ENCODE measurements around the gene DBT. TPM values are rescaled to one million over a fixed set of nuclear protein-coding genes. Genes with fewer than 3 reads are reported as not detected.
A peak's percentile ranks its signal among the peaks of the same experiment; 100 is the strongest.
"Not testable (repeated sequence)": the region's sequence is repeated elsewhere in the genome, so short reads cannot be mapped to it uniquely, and the experiment has no call there.

DBT gene
- 10 to 100 TPM; 13.0 to 19.1 TPM for total RNA-seq
- 1 to 10 TPM; 3.4 to 5.4 TPM for polyA plus RNA-seq
- long read RNA-seq, donor 1, full-length matches to known transcripts: 5 of 5 reads
- long read RNA-seq, donor 1, partial matches to known transcripts: 0 of 5 reads
- long read RNA-seq, donor 1, other reads (novel, unspliced or antisense): 0 of 5 reads
- long read RNA-seq, donor 2, full-length matches to known transcripts: 2 of 2 reads
- long read RNA-seq, donor 2, partial matches to known transcripts: 0 of 2 reads
- long read RNA-seq, donor 2, other reads (novel, unspliced or antisense): 0 of 2 reads
- long read RNA-seq, donor 3, full-length matches to known transcripts: 1 of 1 reads
- long read RNA-seq, donor 3, partial matches to known transcripts: 0 of 1 reads
- long read RNA-seq, donor 3, other reads (novel, unspliced or antisense): 0 of 1 reads
- long read RNA-seq, donor 4: 0 reads
- long read RNA-seq, donor 5, full-length matches to known transcripts: 5 of 5 reads
- long read RNA-seq, donor 5, partial matches to known transcripts: 0 of 5 reads
- long read RNA-seq, donor 5, other reads (novel, unspliced or antisense): 0 of 5 reads

DNA sequence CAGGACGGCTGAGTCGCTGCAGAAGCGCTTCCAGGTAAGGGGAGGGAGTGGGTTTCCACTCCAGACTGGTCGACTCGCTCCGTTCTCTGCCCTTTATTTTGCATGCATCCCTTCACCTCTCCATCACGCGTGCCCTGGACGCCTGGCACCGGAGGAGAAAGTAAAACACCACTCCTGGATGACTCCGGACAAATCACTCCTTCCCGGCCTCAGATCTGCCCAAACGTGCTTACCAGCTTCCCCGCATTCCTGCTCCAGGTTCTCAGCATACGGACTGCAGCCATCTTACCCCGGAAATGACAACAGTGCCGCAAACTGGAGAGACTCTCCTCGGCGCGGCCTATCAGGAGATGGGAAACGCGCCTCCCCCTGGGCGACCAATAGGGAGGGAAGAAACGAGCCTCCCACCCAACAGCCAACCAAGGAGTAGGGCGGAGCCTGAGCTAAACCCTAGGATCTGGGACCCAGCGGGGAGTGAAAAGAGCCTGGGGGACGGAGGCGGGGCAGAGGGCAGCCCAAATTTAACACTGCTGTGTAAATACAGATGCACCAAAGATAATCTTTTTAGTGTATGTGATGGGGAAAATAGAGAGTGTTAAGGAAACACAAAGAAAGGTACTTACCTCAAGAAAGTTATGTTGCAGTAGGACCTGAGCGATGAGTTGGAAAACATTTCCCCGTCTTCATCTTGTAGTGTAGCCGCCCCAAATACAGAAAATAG is at the start of gene DBT:
Gene DBT (minus strand): TSS at position 298 of the 721 bp plus-strand sequence. CDS start 14 bp downstream, at position 284.
- 0 to 1% methylated on average over 31 of the region's 31 CpGs for WGBS, 2 donors
- ATAC-seq (ENCODE audit: insufficient read depth, low FRiP score) (peak; percentile 100), DNase-seq (peak; percentile 97 to 99 (median 98))
- Histone ChIP-seq H3K9ac (ENCODE audit: insufficient read depth in 1 of 2, low read length in 2 of 2) (peak within 1 kb of the TSS; percentile 88 to 92), H3K9me3 (ENCODE audit: control insufficient read depth in 4 of 4, insufficient read depth in 3 of 4, low read length in 3 of 4) (no peaks in the 10 kb centered on the region), H3K27me3 (ENCODE audit: control insufficient read depth in 3 of 3, insufficient read depth in 3 of 3, low read length in 2 of 3) (no peaks in the 10 kb centered on the region), H3K4me3 (peak within 1 kb of the TSS; percentile 96), H3K27ac (ENCODE audit: low read depth in 1 of 2, low read length in 1 of 2) (peak within 1 kb of the TSS; percentile 80 to 93), H3K4me1 (ENCODE audit: control insufficient read depth in 5 of 5, insufficient read depth in 5 of 5, low read length in 5 of 5) (peaks cover 0 to 16% (median 7%) of the 10 kb centered on the region in 5 donors), H3K36me3 (ENCODE audit: control insufficient read depth in 4 of 4, insufficient read depth in 4 of 4, low read length in 4 of 4) (peaks cover 0 to 3% (median 0%) of the 10 kb centered on the region in 4 donors)
- TF ChIP-seq, protein P1, sequence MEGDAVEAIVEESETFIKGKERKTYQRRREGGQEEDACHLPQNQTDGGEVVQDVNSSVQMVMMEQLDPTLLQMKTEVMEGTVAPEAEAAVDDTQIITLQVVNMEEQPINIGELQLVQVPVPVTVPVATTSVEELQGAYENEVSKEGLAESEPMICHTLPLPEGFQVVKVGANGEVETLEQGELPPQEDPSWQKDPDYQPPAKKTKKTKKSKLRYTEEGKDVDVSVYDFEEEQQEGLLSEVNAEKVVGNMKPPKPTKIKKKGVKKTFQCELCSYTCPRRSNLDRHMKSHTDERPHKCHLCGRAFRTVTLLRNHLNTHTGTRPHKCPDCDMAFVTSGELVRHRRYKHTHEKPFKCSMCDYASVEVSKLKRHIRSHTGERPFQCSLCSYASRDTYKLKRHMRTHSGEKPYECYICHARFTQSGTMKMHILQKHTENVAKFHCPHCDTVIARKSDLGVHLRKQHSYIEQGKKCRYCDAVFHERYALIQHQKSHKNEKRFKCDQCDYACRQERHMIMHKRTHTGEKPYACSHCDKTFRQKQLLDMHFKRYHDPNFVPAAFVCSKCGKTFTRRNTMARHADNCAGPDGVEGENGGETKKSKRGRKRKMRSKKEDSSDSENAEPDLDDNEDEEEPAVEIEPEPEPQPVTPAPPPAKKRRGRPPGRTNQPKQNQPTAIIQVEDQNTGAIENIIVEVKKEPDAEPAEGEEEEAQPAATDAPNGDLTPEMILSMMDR (IDR thresholded peaks at IDR 0.05; ENCODE audit: control extremely low read depth, extremely low read depth): no peak

DNA sequence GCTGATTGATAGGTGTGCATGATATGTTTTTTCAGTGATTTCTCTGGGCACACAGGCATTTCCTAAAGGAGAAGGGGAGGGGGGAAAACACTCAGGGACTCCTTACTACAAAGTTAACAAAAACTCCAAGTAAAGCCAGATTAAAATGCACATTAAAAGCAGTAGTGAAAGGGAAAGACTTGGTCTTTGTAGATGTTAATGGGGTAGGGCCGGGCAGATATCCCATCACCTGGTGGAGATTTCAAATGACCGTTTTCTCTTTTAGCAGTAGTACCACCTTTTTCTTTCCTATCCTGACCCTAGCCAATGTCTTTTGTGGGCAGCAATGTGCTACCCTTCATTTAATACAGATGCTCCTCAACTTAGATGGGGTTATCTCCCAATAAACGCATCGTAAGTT is 48.9 kb upstream of the DBT start:
- H3K9ac ChIP-seq (ENCODE audit: insufficient read depth in 1 of 2, low read length in 2 of 2): no peak overlapping the region
- 94 to 99% methylated on average over 4 of the region's 4 CpGs for WGBS, 2 donors
- ATAC-seq (ENCODE audit: insufficient read depth, low FRiP score): no peak
- TF ChIP-seq, protein P1 (IDR thresholded peaks at IDR 0.05; ENCODE audit: control extremely low read depth, extremely low read depth): no peak
- no peak for DNase-seq
- H3K36me3 ChIP-seq (ENCODE audit: control insufficient read depth in 4 of 4, insufficient read depth in 4 of 4, low read length in 4 of 4): peaks cover 0 to 2% (median 0%) of the 10 kb centered on the region in 4 donors
- peaks cover 0 to 1% (median 0%) of the 10 kb centered on the region in 5 donors for H3K4me1 ChIP-seq (ENCODE audit: control insufficient read depth in 5 of 5, insufficient read depth in 5 of 5, low read length in 5 of 5)
- no peaks in the 10 kb centered on the region for H3K9me3 ChIP-seq (ENCODE audit: control insufficient read depth in 4 of 4, insufficient read depth in 3 of 4, low read length in 3 of 4)
- no peaks in the 10 kb centered on the region for H3K27me3 ChIP-seq (ENCODE audit: control insufficient read depth in 3 of 3, insufficient read depth in 3 of 3, low read length in 2 of 3)
- H3K27ac ChIP-seq (ENCODE audit: low read depth in 1 of 2, low read length in 1 of 2): no peak overlapping the region
- no peak overlapping the region for H3K4me3 ChIP-seq

DNA sequence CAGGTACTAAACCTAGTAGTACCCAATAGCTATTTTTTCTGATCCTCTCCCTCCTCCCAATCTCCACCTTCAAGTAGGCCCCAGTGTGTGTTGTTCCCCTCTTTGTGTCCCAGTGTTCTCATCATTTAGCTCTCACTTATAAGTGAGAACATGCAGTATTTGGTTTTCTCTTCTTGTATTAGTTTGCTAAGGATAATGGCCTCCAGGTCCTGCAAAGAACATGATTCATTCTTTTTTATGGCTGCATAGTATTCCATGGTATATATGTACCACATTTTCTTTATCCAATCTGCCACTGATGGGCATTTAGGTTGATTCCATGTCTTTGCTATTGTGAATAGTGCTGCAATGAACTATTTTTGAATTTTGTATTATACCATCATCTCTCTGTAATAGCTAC is 47.4 kb upstream of the DBT start:
- H3K9me3 ChIP-seq (ENCODE audit: control insufficient read depth in 4 of 4, insufficient read depth in 3 of 4, low read length in 3 of 4); DNase-seq; ATAC-seq (ENCODE audit: insufficient read depth, low FRiP score); H3K9ac ChIP-seq (ENCODE audit: insufficient read depth in 1 of 2, low read length in 2 of 2); H3K4me1 ChIP-seq (ENCODE audit: control insufficient read depth in 5 of 5, insufficient read depth in 5 of 5, low read length in 5 of 5); H3K27ac ChIP-seq (ENCODE audit: low read depth in 1 of 2, low read length in 1 of 2); H3K4me3 ChIP-seq; H3K36me3 ChIP-seq (ENCODE audit: control insufficient read depth in 4 of 4, insufficient read depth in 4 of 4, low read length in 4 of 4); H3K27me3 ChIP-seq (ENCODE audit: control insufficient read depth in 3 of 3, insufficient read depth in 3 of 3, low read length in 2 of 3): not testable (repeated sequence)

DNA sequence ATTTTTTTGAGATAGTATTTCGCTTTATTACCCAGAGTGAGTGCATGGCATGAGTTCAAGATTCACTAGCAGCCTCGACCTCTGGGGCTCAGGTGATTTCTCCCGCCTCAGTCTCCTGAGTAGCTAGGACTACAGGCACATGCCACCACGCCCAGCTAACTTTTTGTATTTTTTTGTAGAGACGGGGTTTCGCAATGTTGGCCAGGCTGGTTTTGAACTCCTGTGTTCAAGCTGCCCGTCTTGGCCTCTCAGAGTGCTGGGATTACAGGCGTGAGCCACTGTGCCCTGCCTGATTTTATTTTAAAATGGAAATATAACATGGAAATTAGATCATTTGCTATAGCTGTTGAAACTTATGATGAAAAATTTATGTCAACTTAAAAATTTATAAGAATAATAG is 46.5 kb upstream of the DBT start:
- 83 to 84% methylated on average over 8 of the region's 8 CpGs for WGBS, 2 donors
- no peaks in the 10 kb centered on the region for H3K27me3 ChIP-seq (ENCODE audit: control insufficient read depth in 3 of 3, insufficient read depth in 3 of 3, low read length in 2 of 3)
- no peak for DNase-seq
- ATAC-seq (ENCODE audit: insufficient read depth, low FRiP score): no peak
- TF ChIP-seq, protein P1 (IDR thresholded peaks at IDR 0.05; ENCODE audit: control extremely low read depth, extremely low read depth): no peak
- H3K9ac ChIP-seq (ENCODE audit: insufficient read depth in 1 of 2, low read length in 2 of 2): no peak overlapping the region
- peaks cover 0 to 3% (median 0%) of the 10 kb centered on the region in 5 donors for H3K4me1 ChIP-seq (ENCODE audit: control insufficient read depth in 5 of 5, insufficient read depth in 5 of 5, low read length in 5 of 5)
- no peak overlapping the region for H3K27ac ChIP-seq (ENCODE audit: low read depth in 1 of 2, low read length in 1 of 2)
- no peaks in the 10 kb centered on the region for H3K9me3 ChIP-seq (ENCODE audit: control insufficient read depth in 4 of 4, insufficient read depth in 3 of 4, low read length in 3 of 4)
- H3K36me3 ChIP-seq (ENCODE audit: control insufficient read depth in 4 of 4, insufficient read depth in 4 of 4, low read length in 4 of 4): peaks cover 2 to 8% (median 5%) of the 10 kb centered on the region in 4 donors
- H3K4me3 ChIP-seq: no peak overlapping the region

Data from lung (tissue), 16 donors.